Activated T-helper 9 cell treated with anti-CD3 and anti-CD28 coated beads, Interleukin-2, amount 50 U/mL, for 16 hours (primary cell): ENCODE results near the gene GSTA3.
"Not testable (repeated sequence)": the region's sequence is repeated elsewhere in the genome, so short reads cannot be mapped to it uniquely, and the experiment has no call there.

ENCODE experiments used
- DNase-seq: peaks from one replicate; pipeline ENCODE4 v3.0.0-alpha.2; 2020; ENCODE audit warnings: low read depth

The GSTA3 gene

DNA sequence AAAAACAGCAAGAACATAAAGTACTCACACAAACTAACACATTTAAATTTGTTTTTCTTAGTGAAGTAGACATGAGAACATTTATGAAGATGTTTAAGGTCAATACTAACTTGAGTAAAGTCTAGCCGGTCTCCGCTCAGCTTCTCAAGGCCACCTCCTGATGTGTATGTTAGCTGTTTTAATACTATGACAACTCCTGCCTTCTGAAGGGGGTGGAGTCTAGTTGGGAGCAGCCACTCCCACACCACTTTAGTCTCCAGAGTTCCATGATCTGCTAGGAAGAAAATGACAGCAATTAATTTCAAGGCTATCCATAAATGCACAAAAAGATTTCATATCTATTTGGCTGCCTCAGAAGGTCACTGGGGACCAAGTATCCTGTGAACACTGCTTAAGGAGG lies at the start of gene GSTA3:
Gene GSTA3, minus strand, starts transcription at position 168 of the 400 bp plus-strand sequence. CDS start 3,864 bp downstream, outside the sequence.
- no peak for DNase-seq

DNA sequence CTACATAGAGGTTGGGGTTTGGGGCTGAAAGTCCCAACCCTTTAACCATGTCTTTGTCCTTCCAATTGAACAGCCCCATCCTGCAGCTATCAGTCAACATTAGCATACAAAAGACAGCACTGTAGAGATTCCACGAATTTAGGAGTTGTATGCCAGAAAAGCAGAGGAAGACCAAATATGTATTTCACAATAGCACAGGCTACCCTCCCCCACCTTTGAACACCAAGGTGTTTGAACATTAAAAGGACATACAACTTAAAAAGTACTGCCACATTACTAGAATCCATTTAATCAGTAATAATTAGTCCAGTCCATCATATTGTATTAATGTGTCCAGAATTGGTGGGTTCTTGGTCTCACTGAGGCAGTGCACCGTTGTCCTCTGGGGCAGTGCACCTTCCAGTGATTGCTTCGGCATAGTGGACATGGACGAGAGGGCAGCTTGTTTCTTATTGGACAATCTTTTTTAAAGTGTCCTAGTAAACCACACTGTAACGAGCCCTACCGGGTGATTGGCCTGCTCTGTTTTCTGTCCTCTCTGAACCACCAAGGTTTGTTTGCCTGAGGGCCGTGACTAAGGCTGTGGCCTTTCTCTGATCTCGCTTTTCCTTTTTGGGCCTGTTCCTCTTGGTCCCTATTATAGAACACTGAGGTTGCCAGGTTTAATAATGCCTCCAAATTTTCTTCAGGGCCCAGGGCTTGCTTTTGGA lies 49.2 kb upstream of the GSTA3 start:
- DNase-seq, result no peak

DNA sequence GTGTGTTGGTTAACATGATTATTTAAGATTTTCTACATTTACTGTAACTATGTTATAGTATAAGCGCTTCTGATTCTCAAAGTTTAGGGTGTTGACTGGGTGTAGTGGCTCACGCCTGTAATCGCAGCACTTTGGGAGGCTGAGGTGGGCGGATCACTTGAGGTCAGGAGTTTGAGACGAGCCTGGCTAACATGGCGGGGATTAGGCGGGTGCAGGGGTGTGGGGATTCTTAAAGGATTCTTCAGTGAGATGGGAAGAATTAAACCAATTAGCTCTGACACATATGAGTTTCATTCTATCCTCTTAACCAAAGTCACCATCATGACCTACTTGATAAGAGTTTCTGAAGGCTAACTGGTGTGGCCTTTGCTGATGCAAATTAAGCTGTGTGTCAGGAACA lies 46.4 kb upstream of the GSTA3 start:
- DNase-seq, result no peak

DNA sequence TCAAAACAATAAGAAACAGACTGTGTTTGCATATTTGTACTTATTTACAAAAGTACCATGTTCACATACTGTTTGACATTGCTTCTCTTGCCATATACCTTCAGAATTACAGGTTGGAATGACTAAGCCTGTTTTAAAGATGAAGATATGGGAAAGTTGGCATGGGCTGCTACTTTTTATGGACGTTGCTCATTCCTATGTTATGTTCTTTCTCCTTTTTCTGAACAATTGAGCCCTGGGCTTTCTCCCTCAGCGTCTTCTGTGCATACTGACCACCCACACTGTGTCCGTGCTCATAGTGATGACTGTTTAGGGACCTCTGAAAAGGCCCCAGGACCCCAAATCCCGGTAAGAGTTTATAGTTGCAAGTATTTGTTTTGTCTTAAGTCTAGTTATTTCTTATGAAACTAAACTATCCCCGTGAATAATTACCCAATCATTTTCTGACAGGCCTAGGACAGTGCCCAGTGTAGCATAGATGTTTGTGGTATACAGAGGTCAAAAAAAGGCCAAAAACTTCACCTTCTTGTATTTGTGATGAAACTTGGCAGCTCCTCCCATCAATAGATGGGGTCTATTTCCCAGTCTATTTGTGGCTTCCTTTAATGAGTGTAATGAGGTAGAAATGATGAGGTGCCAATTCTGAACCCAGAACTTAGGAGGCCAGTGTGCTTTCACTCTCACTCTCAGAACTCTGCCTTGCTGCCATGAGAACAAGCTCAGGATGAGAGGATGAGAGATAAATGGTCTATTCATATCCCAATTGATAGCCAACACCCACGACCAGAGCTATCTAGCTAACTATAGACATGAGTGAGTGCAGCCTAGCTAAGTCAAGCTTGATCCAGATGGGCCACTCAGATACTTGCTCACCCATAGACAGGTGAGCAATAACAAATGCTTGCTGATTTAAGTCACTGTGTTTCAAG lies 44.7 kb upstream of the GSTA3 start:
- no peak for DNase-seq

DNA sequence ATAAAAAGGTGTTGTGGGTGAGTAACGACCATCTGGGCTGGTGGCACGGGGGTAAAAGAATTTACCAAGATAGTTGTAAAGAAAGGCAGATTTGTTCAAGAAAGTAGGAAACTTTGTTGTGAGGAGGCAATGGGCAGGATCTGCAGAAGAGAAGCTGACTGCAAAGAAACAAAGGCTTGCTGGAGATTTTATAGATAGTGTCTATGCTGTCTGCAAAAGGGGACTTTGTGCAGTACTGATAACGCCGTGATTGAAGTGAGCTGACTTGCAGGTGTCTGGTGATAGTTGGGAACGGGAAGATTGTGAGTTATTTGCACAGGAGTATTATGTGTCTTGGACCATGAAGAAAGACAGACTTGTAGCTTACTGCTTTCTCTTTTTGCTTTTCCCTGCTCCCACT lies 36.8 kb upstream of the GSTA3 start:
- DNase-seq, result no peak

DNA sequence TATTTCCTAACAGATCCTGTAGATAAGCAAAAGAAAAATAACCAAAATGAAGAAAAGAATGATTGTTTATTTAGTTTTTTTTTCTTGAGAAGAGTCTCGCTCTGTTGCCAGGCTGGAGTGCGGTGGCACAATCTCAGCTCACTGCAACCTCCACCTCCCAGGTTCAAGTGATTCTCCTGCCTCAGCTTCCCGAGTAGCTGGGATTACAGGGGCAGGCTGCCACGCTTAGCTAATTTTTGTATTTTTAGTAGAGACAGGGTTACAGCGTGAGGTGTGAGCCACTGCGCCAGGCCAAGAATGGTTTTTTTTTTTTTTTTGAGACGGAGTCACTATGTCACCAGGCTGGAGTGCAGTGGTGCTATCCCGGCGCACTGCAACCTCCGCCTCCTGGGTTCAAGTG lies 33.3 kb upstream of the GSTA3 start:
- DNase-seq, result not testable (repeated sequence)

DNA sequence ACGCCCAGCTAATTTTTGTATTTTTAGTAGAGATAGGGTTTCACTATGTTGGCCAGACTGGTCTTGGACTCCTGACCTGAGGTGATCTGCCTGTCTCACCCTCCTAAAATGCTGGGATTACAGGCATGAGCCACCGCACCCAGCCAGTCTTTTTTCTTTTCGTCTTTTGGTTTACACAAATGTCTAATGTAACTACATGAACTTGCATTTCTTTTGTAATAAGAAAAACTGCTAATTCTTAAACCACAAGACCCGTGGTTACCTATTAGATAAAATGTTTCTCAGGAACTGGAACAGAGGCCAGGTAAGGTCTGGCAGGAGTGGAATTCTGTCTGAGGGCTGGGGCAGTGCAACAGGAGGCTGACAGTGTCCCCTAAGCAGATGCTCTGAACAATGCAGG lies 32.7 kb upstream of the GSTA3 start:
- no peak for DNase-seq

DNA sequence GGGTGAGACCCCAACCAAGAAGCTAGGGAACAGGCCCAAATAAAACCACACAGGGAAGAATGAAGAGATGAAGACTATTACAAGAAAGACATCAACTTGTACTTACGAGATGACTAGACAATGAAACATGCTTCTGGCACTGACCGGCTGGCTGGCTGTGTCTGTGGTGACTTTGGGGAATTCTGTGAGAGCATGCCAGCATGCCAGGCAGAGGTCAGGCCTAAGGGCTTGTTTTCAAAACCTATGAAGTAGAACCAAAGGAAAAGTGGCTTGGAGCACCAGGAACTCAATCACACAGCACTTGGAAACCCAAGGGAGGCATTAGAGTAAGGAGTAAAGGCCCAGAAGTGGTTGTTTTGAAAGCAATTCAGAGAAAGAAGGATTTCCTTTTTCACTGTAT lies 28.4 kb upstream of the GSTA3 start:
- no peak for DNase-seq

DNA sequence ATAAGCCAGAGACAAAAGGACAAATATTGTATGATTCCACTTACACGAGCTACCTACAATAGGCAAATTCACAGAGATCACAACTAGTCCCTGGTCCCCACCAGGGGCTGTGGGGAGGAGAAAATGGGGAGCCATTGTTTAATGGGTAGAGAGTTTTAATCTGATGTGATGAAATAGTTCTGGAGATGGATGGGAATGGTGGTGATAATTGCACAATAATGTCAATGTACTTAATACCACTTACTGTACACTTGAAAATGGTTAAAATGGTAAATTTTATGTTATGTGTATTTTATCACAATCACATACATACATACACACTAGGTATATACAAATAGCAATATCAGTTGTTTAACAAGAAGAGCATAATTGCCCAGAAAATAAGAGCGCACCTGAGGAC lies 24.3 kb upstream of the GSTA3 start:
- DNase-seq, result no peak

DNA sequence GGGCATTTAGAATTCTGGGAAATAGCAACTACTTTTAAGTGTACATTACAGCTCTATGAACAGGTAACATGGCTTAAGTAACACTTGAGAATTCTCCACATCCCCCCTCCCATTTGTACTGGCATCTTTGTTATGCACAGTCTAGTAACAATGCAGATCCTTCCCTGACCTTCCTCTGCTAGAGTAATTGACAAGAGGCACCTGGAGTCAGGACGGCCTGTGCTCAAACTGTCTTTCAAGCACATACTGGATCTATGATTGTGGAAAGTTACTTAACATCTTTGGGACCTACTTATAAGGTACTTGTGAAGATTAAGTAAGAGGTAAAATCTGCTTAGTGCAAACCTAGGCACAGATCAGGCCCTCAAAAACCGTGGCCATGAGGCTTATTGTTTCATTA lies 21.9 kb upstream of the GSTA3 start:
- DNase-seq, result no peak

DNA sequence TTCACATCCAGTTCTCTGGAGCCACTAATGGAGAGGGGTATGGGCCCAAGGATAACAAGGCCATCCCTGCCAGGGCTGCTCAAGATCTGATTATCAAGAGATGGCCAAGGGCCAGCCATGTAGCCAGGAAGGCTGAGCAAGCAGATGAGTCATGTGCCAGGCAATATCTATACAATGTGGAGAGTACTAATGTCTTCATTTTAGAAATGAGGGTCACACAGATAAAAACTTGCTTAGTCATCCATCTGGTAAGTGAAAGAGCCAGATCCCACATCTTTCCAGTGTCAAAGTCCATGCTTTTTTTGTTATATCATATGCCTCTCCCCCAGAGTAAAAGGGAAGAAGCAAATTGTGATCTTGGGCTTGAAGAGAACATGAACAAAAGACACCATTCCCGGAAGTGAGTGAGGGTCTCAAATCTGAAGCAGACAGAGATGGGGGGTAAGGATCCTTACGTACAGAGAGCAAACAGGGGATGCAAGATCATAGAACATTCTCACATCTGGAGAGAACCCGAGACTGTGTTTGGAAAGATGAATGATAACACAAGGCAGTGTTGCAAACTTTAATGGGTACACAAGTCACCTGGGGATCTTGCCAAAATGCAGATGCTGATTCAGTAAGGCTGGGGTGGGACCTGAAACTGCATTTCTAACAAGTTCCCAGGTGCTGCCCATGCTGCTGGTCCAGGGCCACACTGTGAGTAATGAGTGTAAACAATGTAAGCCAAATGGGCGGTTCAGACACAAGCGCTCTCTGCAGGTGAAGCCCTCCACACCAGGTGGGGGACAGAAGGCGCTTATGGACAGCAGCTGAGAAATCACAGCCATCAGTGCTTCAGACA lies 20.0 kb upstream of the GSTA3 start:
- DNase-seq, result no peak

DNA sequence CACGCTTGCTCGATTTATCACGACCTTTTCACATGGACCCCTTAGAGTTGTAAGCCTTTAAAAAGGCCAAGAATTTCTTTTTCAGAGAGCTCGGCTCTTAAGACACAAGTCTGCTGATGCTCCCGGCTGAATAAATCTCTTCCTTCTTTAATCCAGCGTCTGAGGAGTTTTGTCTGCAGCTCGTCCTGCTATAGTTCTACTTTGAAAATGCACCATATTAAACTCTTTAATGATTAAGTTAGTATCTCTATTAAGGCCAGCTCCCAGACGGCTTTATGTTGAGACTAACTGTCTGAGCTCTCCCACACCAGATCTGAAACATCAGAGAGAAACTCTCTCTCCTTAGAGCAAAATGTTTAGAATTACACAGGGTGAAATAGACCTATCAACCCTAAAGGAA lies 18.0 kb upstream of the GSTA3 start:
- no peak for DNase-seq

DNA sequence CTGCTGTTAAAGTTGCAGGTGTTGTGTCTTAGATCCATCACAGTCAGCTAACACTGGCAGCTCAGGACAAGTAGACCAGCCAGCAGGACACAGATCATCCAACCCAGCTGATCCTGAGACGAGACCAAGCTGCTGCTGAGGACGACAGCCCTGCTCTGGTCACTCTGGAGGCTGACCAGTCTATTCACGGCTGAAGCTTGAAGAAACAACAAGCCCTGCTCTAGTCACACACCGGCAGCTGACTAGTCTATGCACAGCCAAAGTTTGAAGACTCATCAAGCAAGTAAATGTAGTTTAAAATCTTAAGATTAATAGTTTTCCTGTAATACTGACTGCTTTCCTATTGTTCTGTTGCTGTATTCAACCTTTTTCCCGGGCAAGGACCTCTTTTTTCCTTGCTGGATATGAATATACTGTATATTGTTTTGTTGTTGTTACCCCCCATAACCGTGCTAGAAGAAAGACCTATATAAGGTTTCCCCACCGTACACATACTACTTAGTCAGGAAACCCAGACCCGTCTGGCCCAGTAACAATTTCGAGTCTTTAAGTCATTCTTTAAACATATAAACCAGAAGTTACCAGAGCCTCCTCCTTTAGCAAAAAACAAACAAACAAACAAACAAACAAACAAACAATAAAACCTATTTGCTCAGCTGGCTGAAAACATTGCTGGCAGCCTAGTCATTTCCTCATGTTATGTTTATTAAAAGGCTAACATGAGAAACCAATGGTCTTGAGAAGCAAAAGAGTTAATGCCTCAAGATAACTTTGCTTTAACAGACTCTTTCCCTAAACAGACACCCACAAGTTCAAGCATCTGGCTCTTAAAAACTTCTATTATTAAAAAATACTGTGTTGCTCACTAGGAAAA lies 16.7 kb upstream of the GSTA3 start:
- no peak for DNase-seq

DNA sequence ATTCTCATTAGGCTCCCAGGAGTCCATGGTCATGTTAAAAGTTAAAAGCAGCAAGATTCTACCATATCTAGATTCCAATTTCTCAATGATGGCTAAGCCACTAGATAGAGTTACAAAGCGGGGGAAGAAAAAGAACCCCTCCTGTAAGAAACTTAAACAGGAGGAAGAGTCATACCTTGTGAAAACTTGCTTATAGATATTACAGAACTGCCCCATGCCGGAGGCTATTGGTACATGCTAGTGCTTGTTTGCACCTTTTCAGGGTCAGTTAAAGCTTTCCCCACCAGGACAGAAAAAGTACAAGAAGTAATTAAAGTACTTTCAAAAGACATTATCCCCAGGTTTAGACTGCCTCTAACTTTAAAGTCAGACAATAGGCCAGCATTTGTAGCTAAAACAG lies 15.5 kb upstream of the GSTA3 start:
- no peak for DNase-seq

DNA sequence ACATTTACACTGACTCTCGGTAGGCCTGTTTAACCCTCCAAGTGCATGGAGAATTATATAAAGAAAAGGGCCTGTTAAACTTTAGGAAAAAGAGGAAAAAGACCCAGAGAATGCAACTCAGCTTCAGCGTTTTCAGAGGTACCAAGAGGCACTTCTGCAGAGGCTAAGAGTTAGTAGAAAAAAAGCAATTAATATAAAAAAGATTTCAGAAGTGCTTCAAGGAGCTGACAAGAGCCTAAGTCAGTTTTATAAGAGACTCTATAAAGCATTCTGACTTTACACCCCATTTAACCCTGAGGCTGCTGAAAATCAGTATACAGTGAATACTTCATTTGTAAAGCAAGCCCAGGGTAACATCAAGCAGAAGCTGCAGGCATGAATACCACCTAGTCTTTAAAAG lies 14.2 kb upstream of the GSTA3 start:
- not testable (repeated sequence) for DNase-seq

DNA sequence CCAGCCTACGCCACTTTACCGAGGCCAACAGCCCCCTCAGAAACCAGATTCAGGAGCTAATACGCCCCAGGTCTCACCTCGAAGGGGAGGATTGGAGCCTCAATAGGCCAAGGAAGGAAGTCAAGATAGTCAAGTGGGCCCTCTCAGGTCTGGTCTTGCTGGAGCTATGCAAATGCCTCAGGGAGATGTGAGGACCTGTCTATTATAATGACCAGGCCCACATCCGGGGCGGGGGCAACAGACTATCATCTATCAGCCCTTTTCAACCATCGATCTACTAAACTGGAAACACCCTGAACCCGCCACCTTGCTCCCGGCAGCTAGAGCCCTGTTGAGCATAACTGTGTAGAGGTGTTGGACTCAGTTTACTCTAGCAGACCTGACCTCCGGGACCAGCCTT lies 12.7 kb upstream of the GSTA3 start:
- DNase-seq, result no peak

DNA sequence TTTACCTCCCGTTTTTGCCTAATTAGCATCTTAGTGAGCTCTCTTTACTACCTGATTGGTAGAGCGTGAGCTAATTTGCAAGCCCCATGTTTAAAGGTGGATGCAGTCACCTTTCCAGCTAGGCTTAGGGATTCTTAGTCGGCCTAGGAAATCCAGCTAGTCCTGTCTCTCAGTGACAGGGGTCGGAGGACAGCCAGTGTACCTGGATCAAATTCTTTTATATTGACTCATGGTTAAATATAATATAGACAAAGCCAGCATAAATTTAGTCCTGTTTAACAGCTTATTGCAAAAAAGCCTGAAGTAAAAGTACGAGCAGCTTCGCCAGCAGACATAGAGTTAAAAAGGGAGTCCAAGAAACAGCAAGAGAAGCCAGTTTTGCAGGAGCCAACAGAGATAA lies 12.2 kb upstream of the GSTA3 start:
- DNase-seq, result no peak

DNA sequence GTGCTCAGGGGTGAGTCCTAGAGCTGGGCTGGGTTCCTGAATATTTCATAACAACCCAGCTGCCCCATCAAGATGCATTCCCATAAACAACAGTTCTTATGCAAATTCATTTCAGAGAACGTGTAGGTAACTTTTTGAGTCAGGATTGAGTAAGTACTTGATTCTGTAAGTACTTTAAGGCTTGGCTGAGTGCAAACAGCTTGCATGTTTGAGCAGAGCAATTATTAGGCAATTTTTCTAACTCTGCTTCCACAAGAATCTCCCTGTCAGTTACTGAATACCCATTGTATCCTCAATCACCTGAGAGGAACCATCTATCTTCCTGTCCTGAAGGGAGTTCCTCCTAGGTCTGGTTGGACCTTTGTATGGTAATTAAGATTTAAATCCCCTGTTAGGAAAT lies 10.0 kb upstream of the GSTA3 start:
- DNase-seq, result not testable (repeated sequence)

DNA sequence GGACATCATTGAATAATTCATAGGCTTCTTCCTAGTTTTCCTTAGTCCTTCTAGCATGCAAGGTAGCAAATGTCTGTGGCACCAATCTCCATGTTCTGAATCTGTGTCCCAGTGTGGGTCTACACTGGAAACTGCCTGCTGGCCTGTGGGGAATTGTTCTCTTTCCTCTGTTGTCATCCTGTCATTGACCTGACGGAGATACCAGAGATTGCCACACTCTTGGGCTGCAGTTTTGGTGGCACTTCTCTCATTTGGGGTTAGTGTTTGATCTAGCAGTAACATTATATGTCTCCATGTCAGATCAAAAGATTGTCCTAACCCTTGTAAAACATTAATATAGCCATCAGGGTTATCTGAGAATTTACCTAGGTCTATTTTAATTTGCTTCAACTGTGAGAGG lies 9.3 kb upstream of the GSTA3 start:
- DNase-seq, result not testable (repeated sequence)

DNA sequence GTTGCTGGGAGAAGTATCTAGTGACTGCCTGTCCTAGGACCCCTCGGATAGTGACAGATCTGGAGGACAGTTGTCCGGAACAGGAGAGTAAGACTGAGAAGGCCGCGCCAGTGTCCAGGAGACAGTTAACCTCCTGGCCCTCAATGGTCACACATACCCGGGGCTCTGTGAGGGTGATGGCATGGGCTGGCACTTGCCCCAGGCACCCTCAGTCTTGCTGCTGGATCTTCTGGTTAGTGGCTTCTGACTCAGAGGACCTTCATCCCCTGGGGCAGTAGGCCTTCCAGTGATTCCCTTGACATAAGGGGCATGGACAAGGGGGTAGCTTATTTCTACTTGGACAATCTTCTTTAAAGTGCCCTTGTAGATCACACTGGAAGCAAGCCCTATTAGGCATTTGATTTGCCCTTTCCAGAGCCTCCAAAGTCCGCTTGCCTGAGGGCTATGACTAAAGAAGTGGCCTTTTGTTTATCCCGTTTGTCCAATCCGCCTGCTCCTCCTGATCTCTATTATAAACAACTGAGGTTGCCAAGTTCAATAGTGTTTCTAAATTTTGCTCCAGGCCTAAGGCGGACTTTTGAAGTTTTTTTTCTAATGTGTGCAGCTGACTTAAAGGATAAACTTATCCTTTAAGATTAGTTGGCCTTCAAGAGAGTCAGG lies 8.7 kb upstream of the GSTA3 start:
- DNase-seq, result not testable (repeated sequence)

DNA sequence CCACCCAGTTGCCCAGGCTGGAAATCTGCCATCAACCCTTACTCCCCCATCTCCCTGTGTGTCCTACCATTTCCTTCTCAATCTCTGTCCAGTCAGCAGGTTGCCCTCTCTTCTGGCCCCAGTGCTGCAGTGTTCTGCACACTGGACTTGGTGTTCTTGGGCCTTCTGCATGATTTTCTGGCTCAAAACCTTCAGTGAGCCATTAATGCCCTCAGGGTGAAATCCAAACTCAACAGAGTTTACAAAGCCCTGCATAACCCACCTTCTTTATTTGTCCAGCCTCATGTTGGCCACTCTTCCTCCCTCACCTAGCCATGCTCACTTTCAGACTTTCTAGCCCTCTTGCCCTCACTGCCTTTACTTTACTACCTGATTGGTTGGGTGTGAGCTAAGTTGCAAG lies 5.0 kb upstream of the GSTA3 start:
- no peak for DNase-seq
